ENCODE results near the gene GDF7.
A peak's percentile ranks its signal among the peaks of the same experiment; 100 is the strongest.

Gene GDF7

GRCh38 chr2:20675701-20676352 lies 8.9 kb downstream of the GDF7 start:
- DNase-seq: peak; percentile 36

- peak; percentile 38 for DNase-seq
Observed at GRCh38 chr2:20676353-20677215, 9.6 kb downstream of the GDF7 start.

- DNase-seq: no peak
Observed at GRCh38 chr2:20677301-20678085, 10.5 kb downstream of the GDF7 start.

DNA sequence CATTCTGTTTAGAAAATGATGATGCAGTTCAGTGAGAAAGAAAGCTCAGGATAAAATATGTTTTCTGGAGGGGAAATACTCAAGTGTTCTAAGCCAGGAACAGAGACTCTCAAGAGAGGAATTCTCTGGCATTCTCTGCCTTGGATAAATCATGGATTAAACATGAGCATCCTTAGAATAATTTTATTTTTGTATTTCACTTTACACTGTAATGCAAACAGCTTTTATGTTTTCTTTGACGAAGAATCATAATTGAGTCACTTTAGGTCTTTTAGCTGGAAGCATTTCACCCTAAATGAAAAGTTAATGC lies 11.1 kb downstream of the GDF7 start:
- no peak for DNase-seq

DNA sequence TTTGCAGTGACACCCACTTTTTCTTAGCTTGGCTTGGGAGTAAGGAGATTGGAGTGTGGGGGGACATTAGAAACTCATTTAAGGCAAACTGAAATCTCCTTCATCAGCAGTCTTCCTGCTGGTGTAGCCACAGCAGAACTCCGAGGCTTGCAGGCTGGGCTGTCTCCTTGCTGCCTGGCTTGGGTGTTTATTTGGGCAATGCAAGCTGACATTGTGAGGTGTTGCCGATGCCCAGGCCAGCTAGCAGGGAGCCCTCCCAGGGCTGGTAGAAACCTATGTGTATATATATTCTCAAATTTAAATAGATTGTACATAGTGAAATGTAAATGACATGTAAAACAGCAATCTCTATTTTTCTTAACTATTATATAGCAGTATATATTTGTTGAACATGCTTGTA lies 11.8 kb downstream of the GDF7 start:
- DNase-seq: no peak

GRCh38 chr2:20680744-20681375 lies 13.9 kb downstream of the GDF7 start:
- no peak for DNase-seq

GRCh38 chr2:20682167-20682920 lies 15.4 kb downstream of the GDF7 start:
- no peak for DNase-seq

- no peak for DNase-seq
Observed at GRCh38 chr2:20684581-20685063, 17.7 kb downstream of the GDF7 start.

DNA sequence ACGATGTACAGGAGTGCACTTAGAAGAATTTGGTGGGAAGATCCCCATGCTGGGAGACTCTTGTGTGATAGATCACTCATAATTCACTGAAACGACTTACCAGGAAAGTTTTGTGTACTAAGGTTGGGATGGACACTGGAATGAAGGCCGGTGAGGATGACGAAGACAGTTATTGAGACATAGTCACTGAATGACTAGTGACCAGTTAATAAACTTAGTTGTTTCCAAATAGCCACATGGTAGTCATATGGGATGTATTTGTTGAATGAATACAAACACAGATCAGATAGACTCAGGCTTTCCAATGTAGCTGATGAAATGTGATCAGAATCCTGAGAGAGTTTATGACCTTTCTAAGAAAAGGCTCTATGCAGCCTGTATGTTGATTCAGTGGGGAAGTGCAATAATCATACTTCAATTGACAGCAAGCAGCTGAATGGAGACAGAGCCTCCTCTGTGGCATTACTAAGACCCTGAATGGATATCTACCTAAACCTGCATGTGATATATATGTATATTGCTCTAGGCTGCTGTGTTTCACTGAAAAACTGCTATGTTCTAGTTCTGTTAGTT lies 20.4 kb downstream of the GDF7 start:
- DNase-seq: no peak

GRCh38 chr2:20689428-20690264 lies 22.7 kb downstream of the GDF7 start:
- DNase-seq: no peak

GRCh38 chr2:20691076-20691734 lies 24.3 kb downstream of the GDF7 start:
- DNase-seq: no peak

- DNase-seq: no peak
Observed at GRCh38 chr2:20692081-20692480, 25.1 kb downstream of the GDF7 start.

GRCh38 chr2:20693317-20693716 lies 26.4 kb downstream of the GDF7 start:
- DNase-seq: no peak

GRCh38 chr2:20696366-20696765 lies 29.4 kb downstream of the GDF7 start:
- DNase-seq: no peak

- no peak for DNase-seq
Observed at GRCh38 chr2:20697322-20697934, 30.5 kb downstream of the GDF7 start.

DNA sequence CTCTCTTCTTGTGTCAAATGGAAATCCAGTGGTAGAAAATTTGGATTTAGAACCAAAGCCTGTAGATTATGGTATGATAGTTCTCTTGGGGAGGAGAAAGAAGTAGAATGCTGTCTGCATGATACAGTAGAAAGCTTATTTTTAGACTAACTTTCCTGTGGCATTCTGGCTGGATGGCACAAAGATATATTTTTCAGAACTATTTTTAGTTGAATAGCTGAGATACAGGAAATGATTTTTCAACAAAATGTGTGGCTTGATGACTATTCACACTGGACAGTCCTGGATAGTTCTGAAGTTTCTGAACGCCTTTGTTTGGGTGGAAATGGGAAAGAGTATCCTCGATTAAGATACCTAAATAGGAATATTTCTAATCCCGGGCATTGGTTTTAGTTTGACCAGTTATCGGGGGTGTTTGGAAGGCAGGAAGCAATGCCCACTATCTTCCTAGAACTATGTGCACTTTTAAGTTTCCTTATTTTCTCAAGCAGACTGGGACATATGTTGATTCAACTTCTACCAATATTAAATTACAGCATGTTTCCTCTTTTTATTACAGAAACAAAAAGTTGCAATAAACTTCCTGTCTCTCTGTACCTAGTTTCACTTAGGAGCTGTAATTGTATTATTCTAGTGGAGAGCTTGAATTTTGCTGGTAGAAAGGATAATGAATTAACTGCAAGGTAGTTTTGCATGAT lies 32.1 kb downstream of the GDF7 start:
- no peak for DNase-seq

DNA sequence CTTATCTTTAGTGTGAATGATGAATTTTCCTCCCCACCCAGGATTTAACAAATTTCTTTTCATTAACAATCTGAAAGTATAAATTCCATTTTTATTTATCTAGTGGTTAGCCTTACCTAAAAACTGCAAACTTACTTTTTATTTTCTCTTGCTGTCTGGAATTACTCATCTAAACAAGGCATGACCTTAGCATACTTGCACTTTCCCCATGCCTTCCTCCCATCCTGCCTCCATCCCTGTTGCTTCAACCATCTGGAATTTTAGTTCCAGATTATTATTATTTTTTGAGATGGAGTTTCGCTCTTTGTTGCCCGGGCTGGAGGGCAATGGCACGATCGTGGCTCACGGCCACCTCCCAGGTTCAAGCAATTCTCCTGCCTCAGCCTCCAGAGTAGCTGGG lies 35.6 kb downstream of the GDF7 start:
- DNase-seq: no peak

- no peak for DNase-seq
Observed at GRCh38 chr2:20704886-20705285, 37.9 kb downstream of the GDF7 start.

- DNase-seq: no peak
Observed at GRCh38 chr2:20706217-20706616, 39.3 kb downstream of the GDF7 start.
